ENCODE data around the gene SLC2A13. TPM values are rescaled to one million over a fixed set of nuclear protein-coding genes. Genes with fewer than 3 reads are reported as not detected.
A peak's percentile ranks its signal among the peaks of the same experiment; 100 is the strongest.

SLC2A13 gene
- total and polyA plus RNA-seq, 10 of the 15 experiments (the other 5 are each of a cell fraction or from before 2014, with no cell fraction given), result 0.05 to 3.7 (median 0.25) TPM

DNA sequence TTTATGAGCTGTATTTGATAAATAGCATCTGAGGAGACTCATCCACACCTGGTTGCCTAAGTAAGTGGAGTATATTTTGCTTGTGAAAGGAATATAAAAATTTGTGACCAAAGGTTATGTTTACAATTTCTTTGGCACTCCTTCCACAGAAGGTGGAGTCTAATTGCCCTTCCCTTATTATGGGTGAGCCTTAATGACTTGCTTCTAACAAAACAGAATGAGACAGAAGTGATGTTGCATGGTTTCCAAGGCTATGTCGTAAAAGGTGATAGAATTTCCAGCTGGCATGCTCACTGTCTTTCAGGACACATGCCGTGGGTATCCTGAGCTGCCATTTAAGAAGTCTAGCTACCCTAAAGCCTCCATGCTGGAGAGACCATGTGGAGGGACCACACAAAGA lies 369.5 kb downstream of the SLC2A13 start (continued):
- no peak for TF ChIP-seq NR2F1 (conservative IDR thresholded peaks at IDR 0.05)
- TF ChIP-seq RELA (IDR thresholded peaks at IDR 0.05; ENCODE audit: borderline replicate concordance, partially characterized antibody), result no peak

DNA sequence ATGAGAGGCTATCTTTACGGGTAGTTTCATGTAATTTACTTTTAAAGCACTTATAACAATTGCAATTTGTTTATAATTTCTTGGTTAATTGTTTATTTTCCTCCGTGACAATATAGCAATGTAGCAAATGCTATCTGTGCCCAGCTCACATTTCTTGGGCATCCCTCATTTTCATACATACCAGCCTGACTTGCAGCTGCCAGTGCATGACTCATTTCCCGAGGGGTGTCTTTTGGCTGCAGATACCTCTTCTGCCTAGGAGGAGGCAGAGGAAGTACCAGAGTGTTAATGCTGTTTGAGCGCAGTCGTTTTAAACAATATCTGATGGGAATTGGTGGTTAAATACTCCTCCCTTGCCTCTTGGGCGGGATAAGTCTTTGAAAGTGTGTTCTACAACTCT lies 382.1 kb downstream of the SLC2A13 start:
- SMC1A ChIA-PET (ENCODE audit: uncharacterized antibody, unreplicated experiment), result no interaction called here
- Histone ChIP-seq H3K36me3 (ENCODE audit: control insufficient read depth in 2 of 2, insufficient read depth in 2 of 2, low read length in 1 of 2) (no peaks in the 10 kb centered on the region), H3K4me3 (no peak overlapping the region), H3K4me2 (ENCODE audit: control insufficient read depth, insufficient read depth) (no peak overlapping the region), H3K27ac (ENCODE audit: control insufficient read depth, insufficient read depth) (no peak overlapping the region), H4K20me1 (ENCODE audit: control insufficient read depth, insufficient read depth) (no peaks in the 10 kb centered on the region), H3K9me3 (replicated peaks; ENCODE audit: control insufficient read depth, insufficient read depth, low read length) (no peaks in the 10 kb centered on the region), H3K79me2 (ENCODE audit: control insufficient read depth, insufficient read depth, low read length) (no peaks in the 10 kb centered on the region), H3K4me1 (ENCODE audit: control insufficient read depth, insufficient read depth, low read length) (no peaks in the 10 kb centered on the region), H3K9ac (ENCODE audit: control insufficient read depth, insufficient read depth, low read length) (no peak overlapping the region), H2AFZ (ENCODE audit: control insufficient read depth, low read depth, low read length) (no peak overlapping the region), H3K27me3 (replicated peaks in 1 of 2; ENCODE audit: control insufficient read depth in 2 of 2, insufficient read depth in 2 of 2, low read length in 1 of 2) (no peaks in the 10 kb centered on the region)
- in situ Hi-C loops (cut with MboI) (no loop called here), intact Hi-C loops (cut with micrococcal nuclease; ENCODE audit: unreplicated experiment) (no loop called here)
- POLR2A ChIA-PET, result no interaction called here
- RAD21 ChIA-PET (ENCODE audit: unreplicated experiment), result no interaction called here
- CTCF ChIA-PET, result no interaction called here
- 14% methylated on average over 6 of the region's 6 CpGs for WGBS (ENCODE audit: insufficient coverage, insufficient replicate concordance, low lambda C conversion rate, missing lambda C conversion rate)
- FAIRE-seq, result no peak
- peak; percentile 47 for ATAC-seq
- BruUV-seq (replicated peaks), result no TSS peak
- DNase-seq (ENCODE audit: low read depth, low spot score), result no peak
- no peak for TF ChIP-seq NRF1 (conservative IDR thresholded peaks at IDR 0.05; ENCODE audit: low read depth, low read length)
- TF ChIP-seq, protein P1, sequence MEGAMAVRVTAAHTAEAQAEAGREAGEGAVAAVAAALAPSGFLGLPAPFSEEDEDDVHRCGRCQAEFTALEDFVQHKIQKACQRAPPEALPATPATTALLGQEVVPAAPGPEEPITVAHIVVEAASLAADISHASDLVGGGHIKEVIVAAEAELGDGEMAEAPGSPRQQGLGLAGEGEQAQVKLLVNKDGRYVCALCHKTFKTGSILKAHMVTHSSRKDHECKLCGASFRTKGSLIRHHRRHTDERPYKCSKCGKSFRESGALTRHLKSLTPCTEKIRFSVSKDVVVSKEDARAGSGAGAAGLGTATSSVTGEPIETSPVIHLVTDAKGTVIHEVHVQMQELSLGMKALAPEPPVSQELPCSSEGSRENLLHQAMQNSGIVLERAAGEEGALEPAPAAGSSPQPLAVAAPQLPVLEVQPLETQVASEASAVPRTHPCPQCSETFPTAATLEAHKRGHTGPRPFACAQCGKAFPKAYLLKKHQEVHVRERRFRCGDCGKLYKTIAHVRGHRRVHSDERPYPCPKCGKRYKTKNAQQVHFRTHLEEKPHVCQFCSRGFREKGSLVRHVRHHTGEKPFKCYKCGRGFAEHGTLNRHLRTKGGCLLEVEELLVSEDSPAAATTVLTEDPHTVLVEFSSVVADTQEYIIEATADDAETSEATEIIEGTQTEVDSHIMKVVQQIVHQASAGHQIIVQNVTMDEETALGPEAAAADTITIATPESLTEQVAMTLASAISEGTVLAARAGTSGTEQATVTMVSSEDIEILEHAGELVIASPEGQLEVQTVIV (IDR thresholded peaks at IDR 0.05; ENCODE audit: borderline replicate concordance, partially characterized antibody), result no peak
- TF ChIP-seq SMAD5 (IDR thresholded peaks at IDR 0.05; ENCODE audit: low read depth), result no peak
- TF ChIP-seq POLR2AphosphoS2 (IDR thresholded peaks at IDR 0.05; ENCODE audit: low read depth, low read length), result no peak
- TF ChIP-seq, protein P2, sequence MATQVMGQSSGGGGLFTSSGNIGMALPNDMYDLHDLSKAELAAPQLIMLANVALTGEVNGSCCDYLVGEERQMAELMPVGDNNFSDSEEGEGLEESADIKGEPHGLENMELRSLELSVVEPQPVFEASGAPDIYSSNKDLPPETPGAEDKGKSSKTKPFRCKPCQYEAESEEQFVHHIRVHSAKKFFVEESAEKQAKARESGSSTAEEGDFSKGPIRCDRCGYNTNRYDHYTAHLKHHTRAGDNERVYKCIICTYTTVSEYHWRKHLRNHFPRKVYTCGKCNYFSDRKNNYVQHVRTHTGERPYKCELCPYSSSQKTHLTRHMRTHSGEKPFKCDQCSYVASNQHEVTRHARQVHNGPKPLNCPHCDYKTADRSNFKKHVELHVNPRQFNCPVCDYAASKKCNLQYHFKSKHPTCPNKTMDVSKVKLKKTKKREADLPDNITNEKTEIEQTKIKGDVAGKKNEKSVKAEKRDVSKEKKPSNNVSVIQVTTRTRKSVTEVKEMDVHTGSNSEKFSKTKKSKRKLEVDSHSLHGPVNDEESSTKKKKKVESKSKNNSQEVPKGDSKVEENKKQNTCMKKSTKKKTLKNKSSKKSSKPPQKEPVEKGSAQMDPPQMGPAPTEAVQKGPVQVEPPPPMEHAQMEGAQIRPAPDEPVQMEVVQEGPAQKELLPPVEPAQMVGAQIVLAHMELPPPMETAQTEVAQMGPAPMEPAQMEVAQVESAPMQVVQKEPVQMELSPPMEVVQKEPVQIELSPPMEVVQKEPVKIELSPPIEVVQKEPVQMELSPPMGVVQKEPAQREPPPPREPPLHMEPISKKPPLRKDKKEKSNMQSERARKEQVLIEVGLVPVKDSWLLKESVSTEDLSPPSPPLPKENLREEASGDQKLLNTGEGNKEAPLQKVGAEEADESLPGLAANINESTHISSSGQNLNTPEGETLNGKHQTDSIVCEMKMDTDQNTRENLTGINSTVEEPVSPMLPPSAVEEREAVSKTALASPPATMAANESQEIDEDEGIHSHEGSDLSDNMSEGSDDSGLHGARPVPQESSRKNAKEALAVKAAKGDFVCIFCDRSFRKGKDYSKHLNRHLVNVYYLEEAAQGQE (IDR thresholded peaks at IDR 0.05; ENCODE audit: low read depth, low read length), result no peak
- TF ChIP-seq SP1 (IDR thresholded peaks at IDR 0.05; ENCODE audit: low read depth, low read length), result no peak
- TF ChIP-seq CBFB (IDR thresholded peaks at IDR 0.05; ENCODE audit: low read depth), result no peak
- TF ChIP-seq, protein P3, sequence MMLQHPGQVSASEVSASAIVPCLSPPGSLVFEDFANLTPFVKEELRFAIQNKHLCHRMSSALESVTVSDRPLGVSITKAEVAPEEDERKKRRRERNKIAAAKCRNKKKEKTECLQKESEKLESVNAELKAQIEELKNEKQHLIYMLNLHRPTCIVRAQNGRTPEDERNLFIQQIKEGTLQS (IDR thresholded peaks at IDR 0.05; ENCODE audit: borderline replicate concordance, extremely low read depth, low read depth, low read length), result no peak
- TF ChIP-seq, protein P4, sequence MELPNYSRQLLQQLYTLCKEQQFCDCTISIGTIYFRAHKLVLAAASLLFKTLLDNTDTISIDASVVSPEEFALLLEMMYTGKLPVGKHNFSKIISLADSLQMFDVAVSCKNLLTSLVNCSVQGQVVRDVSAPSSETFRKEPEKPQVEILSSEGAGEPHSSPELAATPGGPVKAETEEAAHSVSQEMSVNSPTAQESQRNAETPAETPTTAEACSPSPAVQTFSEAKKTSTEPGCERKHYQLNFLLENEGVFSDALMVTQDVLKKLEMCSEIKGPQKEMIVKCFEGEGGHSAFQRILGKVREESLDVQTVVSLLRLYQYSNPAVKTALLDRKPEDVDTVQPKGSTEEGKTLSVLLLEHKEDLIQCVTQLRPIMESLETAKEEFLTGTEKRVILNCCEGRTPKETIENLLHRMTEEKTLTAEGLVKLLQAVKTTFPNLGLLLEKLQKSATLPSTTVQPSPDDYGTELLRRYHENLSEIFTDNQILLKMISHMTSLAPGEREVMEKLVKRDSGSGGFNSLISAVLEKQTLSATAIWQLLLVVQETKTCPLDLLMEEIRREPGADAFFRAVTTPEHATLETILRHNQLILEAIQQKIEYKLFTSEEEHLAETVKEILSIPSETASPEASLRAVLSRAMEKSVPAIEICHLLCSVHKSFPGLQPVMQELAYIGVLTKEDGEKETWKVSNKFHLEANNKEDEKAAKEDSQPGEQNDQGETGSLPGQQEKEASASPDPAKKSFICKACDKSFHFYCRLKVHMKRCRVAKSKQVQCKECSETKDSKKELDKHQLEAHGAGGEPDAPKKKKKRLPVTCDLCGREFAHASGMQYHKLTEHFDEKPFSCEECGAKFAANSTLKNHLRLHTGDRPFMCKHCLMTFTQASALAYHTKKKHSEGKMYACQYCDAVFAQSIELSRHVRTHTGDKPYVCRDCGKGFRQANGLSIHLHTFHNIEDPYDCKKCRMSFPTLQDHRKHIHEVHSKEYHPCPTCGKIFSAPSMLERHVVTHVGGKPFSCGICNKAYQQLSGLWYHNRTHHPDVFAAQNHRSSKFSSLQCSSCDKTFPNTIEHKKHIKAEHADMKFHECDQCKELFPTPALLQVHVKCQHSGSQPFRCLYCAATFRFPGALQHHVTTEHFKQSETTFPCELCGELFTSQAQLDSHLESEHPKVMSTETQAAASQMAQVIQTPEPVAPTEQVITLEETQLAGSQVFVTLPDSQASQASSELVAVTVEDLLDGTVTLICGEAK (IDR thresholded peaks at IDR 0.05; ENCODE audit: borderline replicate concordance), result no peak
- TF ChIP-seq MEF2B (IDR thresholded peaks at IDR 0.05; ENCODE audit: partially characterized antibody, poor library complexity, severe bottlenecking), result no peak
- no peak for TF ChIP-seq MEF2A (IDR thresholded peaks at IDR 0.05; ENCODE audit: insufficient read depth, low read depth, low read length)

Data from GM12878 (cell line).